OCI-LY3 (cell line): Measurements from ENCODE around the gene CDK5RAP3.
"Not testable (repeated sequence)": the region's sequence is repeated elsewhere in the genome, so short reads cannot be mapped to it uniquely, and the experiment has no call there.

Source experiments
- EZH2phosphoT487 ChIP-seq: fragments of 200-600 bp; shearing (Covaris generic); IDR thresholded peaks from 2 replicates; pipeline ENCODE4 v1.6.1; 2018; ENCODE audit warnings: antibody characterized with exemption, mixed run types, low read depth
- TF ChIP-seq, protein P1 (sequence below): fragments of 200-600, 300-600 bp; sonication (generic); IDR thresholded peaks from 2 replicates; pipeline ENCODE4 v1.5.1; 2014; ENCODE audit warnings: antibody characterized with exemption, low read length, low read depth

DNA sequence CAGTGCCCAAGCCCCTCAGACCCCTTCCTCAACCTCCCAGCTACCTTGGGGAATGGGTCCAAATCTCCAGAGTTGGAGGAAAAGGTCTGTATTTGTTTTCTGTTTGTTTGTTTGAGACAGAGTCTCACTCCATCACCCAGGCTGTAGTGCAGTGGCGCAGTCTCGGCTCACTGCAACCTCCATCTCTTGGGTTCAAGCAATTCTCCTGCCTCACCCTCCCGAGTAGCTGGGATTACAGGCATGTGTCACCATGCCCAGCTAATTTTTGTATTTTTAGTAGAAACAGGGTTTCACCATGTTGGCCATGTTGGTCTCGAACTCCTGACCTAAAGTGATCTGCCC is 46.9 kb downstream of the CDK5RAP3 start:
- TF ChIP-seq, protein P1, sequence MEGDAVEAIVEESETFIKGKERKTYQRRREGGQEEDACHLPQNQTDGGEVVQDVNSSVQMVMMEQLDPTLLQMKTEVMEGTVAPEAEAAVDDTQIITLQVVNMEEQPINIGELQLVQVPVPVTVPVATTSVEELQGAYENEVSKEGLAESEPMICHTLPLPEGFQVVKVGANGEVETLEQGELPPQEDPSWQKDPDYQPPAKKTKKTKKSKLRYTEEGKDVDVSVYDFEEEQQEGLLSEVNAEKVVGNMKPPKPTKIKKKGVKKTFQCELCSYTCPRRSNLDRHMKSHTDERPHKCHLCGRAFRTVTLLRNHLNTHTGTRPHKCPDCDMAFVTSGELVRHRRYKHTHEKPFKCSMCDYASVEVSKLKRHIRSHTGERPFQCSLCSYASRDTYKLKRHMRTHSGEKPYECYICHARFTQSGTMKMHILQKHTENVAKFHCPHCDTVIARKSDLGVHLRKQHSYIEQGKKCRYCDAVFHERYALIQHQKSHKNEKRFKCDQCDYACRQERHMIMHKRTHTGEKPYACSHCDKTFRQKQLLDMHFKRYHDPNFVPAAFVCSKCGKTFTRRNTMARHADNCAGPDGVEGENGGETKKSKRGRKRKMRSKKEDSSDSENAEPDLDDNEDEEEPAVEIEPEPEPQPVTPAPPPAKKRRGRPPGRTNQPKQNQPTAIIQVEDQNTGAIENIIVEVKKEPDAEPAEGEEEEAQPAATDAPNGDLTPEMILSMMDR: not testable (repeated sequence)
- not testable (repeated sequence) for TF ChIP-seq EZH2phosphoT487
